GM10266 (cell line): ENCODE results near the gene BTBD2.

Experiments
- DNase-seq: peaks from one replicate; pipeline ENCODE4 v3.0.0; 2012; ENCODE audit errors: extremely low spot score
- CTCF ChIP-seq: IDR thresholded peaks from 2 replicates; pipeline ENCODE4 v1.5.1; 2012; ENCODE audit warnings: mild to moderate bottlenecking, low read depth; ENCODE audit not compliant: control insufficient read depth, insufficient read depth; ENCODE audit errors: missing control alignments

The BTBD2 gene

DNA sequence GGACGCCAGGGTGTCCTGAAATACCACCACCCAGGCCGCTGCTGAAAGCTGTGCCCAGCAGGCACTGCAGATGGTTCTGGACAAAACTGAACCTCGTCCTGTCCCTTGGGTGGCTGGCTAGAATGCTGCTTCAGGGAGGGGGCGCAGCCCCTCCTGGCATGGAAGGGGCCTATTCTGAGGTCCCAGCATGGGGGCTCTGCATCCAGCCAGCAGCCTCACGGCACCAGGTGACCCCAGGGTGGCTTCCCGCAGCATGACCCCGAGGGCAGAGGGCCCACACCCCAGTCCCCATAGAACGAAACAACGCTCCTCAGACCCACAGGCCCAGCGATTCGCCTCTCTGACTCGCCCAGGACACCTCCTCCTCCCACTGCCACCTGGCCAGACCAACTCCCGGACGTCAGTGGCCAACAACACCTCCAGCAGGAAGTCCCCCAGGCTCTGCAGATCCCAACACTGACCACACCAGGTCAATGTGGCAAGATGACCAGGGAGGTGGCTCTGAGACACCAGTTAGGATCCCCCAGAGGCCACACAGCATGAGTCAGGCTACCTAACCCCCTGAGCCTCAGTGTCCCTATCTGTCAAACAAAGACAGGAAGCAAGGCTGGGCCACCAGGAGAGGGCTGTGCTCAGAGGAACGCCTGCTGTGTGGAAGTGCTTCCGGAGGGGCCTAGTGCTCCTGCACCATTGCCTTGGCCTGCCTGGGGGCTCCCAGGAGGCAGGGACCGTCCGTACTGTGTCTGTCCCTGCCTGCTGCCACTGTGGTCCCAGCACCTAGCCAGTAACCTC lies 29.4 kb upstream of the BTBD2 start:
- no peak for DNase-seq
- TF ChIP-seq CTCF, result no peak

- no peak for DNase-seq
- TF ChIP-seq CTCF, result no peak
These were observed 28.6 kb upstream of the BTBD2 start for GRCh38 chr19:2043961-2044708.

- no peak for TF ChIP-seq CTCF
- DNase-seq, result no peak
These were observed 27.7 kb upstream of the BTBD2 start for GRCh38 chr19:2043251-2043641.

- DNase-seq, result no peak
- TF ChIP-seq CTCF, result peak; percentile 30
These were observed 27.2 kb upstream of the BTBD2 start for GRCh38 chr19:2042485-2043250.

DNA sequence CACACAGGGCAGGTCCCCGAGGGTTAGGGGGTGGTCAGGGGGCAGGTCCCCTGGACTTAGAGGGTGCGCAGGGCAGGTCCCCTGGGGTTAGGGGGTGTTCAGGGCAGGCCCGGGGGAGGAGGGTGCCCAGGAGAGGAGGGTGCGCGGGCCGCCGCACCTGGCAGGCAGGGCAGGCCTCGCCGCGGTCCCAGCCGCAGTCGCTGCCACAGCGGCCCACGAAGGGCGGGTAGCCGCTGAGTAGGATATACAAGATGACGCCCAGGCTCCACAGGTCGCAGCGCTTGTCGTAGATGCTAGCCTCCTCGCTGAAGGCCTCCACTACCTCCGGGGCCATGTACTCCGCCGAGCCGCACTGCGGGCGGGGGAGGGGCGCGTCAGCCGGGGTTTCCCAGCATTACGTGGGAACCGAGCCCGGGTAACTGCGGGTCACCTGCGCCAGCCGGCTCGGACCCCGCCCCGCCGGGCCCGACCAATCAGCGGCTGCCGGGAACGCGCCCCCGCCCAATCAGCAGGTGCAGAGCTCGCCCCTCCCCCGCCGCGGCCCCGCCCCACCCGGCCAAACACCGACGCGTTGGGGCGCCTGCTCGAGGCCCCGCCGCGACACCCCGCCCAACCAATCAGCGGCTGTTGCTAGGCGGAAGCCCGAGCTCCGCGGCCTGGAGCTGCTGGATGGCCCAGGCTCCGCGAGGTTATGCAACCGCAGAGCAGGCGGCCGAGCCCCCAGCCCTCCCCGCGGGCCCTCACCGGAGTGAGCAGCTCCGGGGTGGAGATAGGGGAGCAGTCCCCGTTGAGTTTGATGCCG lies 26.4 kb upstream of the BTBD2 start:
- peak; percentile 100 for DNase-seq
- TF ChIP-seq CTCF, result no peak

- DNase-seq, result no peak
- TF ChIP-seq CTCF, result no peak
These were observed 25.8 kb upstream of the BTBD2 start for GRCh38 chr19:2041433-2041682.
